Ovary (tissue), 9 donors: ENCODE measurements around the gene RSPH3. TPM values are rescaled to one million over a fixed set of nuclear protein-coding genes. Genes with fewer than 3 reads are reported as not detected.

Source experiments
- DNase-seq, 5 donors: peaks; one replicate each; pipeline ENCODE4 v3.0.0-alpha.2; 2019 to 2020
- H3K27ac ChIP-seq, 2 donors: fragments of 200-600 bp; one replicate each; pipeline versions ENCODE4 v1.5.1 to v1.8.0; 2019 to 2022
- H3K27me3 ChIP-seq: fragments of 200-600 bp; one replicate; pipeline ENCODE4 v1.8.0; 2022
- H3K36me3 ChIP-seq: fragments of 200-600 bp; sonication (generic); one replicate; pipeline ENCODE4 v1.5.1; 2019
- H3K4me1 ChIP-seq: one replicate; pipeline ENCODE4 v1.8.1; 2013; ENCODE audit warnings: mild to moderate bottlenecking, moderate library complexity; ENCODE audit not compliant: insufficient read depth
- H3K4me3 ChIP-seq: fragments of 200-600 bp; sonication (generic); one replicate; pipeline ENCODE4 v1.5.1; 2017
- H3K9me3 ChIP-seq, 2 donors: fragments of 200-600 bp in 1 of 2; sonication (generic) in 1 of 2; one replicate each; pipeline versions ENCODE4 v1.5.1 to v1.8.1; 2013 to 2019; ENCODE audit warnings: mild to moderate bottlenecking in 1 of 2, moderate library complexity in 1 of 2
- CTCF ChIP-seq, 3 donors: fragments of 450-650 bp in 2 of 3; fragments of 200-600 bp in 1 of 3; IDR thresholded peaks; one replicate each; pipeline versions ENCODE4 v1.5.1 to v1.8.0; 2016 to 2022; ENCODE audit warnings: antibody characterized with exemption in 3 of 3, mild to moderate bottlenecking in 1 of 3
- EP300 ChIP-seq: sonication (generic); formaldehyde crosslinking; IDR thresholded peaks from one replicate; pipeline ENCODE4 v1.6.1; 2017; ENCODE audit warnings: antibody characterized with exemption
- POLR2A ChIP-seq: fragments of 450-650 bp; IDR thresholded peaks from one replicate; pipeline ENCODE4 v1.6.1; 2017; ENCODE audit warnings: antibody characterized with exemption, mild to moderate bottlenecking, moderate library complexity
- WGBS, 3 donors: extraction: QIAGEN DNeasy Blood & Tissue Kit in 1 of 3; methylation state at CpG; one replicate each; pipeline versions ENCODE4 v1.1.5 to v1.1.7; 2013 to 2017; 5-methylcytosine and 5-hydroxymethylcytosine counted together
- intact Hi-C, 4 donors: fragments of 100-400 bp; cut with DNase I; formaldehyde crosslinking; loops; one replicate each; pipeline versions ENCODE4 v1.11.0 to v1.15.1; 2022 to 2023
- polyA plus RNA-seq, 2 donors: library from polyadenylated mRNA; stranded (reverse); fragments of 200-250 nt in 1 of 2; fragments of 350-450 nt in 1 of 2; fragmentation: Illumina TruSeq in 1 of 2; extraction: RNeasy Lipid Tissue Mini Kit (QIAGEN cat#74804) in 1 of 2; gene quantifications; one replicate each; pipeline ENCODE4 v1.2.3, GENCODE V29; 2013 to 2014
- total RNA-seq, 7 donors: library from RNA; depleted of rRNA in 2 of 7; stranded (reverse); fragments of >200 nt in 2 of 7; fragmentation: NEBNext Ultra II Directional in 3 of 7; extraction: Animal tissue kit (Norgen Biotek cat#: 25700) in 3 of 7; gene quantifications; one replicate each; pipeline versions ENCODE4 v1.1.0 to v1.2.4, GENCODE V29; 2016 to 2023
- donor health status: DM: no; HTN: no; CAD: no; lungs with moderate emphysema.
- donor health status: DM: no; HTN: no; CAD: no.
- donor health status: Bipolar disorder and iron deficiency.
- donor health status: DM: yes; HTN: yes; CAD: no.
- donor health status: DM: no; HTN: no; CAD: no.
- donor health status: DM: yes; HTN: yes; CAD: no.

Gene RSPH3
- total and polyA plus RNA-seq, 9 donors: 2.6 to 9.7 (median 7.6) TPM

DNA sequence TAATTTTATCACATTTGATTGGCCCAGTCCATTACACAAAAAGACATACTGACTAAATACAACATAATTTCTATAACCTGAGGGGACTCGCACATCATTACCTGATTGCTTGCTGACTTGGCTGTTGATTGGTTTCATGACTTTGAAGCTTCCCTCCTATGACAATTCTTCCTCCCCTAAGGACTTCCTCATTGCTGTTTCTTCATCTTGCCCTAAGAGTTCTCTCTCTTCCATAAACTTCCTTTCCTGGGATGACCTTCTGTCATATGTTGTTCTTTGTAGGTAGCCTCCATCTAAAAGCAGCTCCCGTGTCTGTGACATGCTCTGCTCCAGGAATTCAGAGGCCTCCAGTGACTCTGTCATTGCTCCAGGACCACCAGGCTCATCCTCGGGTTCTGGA lies 22.6 kb downstream of the RSPH3 start:
- DNase-seq: no peak
- intact Hi-C loops: loop anchor here in 2 of 4 donors (10.0 kb wide), 1 partner anchor 273 kb away; no protein-coding TSS in a partner anchor
- Histone ChIP-seq H3K9me3 (no peaks in the 10 kb centered on the region), H3K27me3 (no peaks in the 10 kb centered on the region), H3K27ac (no peak overlapping the region), H3K4me1 (no peaks in the 10 kb centered on the region), H3K36me3 (no peaks in the 10 kb centered on the region), H3K4me3 (no peak overlapping the region)
- no peak for TF ChIP-seq EP300
- no peak for TF ChIP-seq POLR2A
- TF ChIP-seq CTCF (IDR thresholded peaks at IDR 0.05): no peak
- 78 to 89% (median 87%) methylated on average over 3 of the region's 3 CpGs for WGBS, 3 donors

- DNase-seq: no peak
- H3K27ac ChIP-seq: no peak overlapping the region
- H3K27me3 ChIP-seq: no peaks in the 10 kb centered on the region
- H3K4me3 ChIP-seq: no peak overlapping the region
- H3K9me3 ChIP-seq: no peaks in the 10 kb centered on the region
- H3K4me1 ChIP-seq: no peaks in the 10 kb centered on the region
- intact Hi-C loops: loop anchor here (2.0 to 10.0 kb wide), 3 partner anchors 265 to 268 kb away; no protein-coding TSS in a partner anchor
- TF ChIP-seq POLR2A (no peak), CTCF (IDR thresholded peaks at IDR 0.05) (peak; percentile 22 to 56 (median 53))
- no peaks in the 10 kb centered on the region for H3K36me3 ChIP-seq
- WGBS, 3 donors: 28 to 35% (median 31%) methylated on average over 4 of the region's 4 CpGs
Measured at GRCh38 chr6:158972241-158973233, 27.5 kb downstream of the RSPH3 start.

- Histone ChIP-seq H3K4me1 (no peaks in the 10 kb centered on the region), H3K9me3 (no peaks in the 10 kb centered on the region), H3K4me3 (no peak overlapping the region), H3K27me3 (no peaks in the 10 kb centered on the region), H3K36me3 (no peaks in the 10 kb centered on the region), H3K27ac (no peak overlapping the region)
- 91 to 94% (median 92%) methylated on average over 6 of the region's 6 CpGs for WGBS, 3 donors
- intact Hi-C loops: loop anchor here in 3 of 4 donors (5.0 to 10.0 kb wide), 2 partner anchors 263 to 266 kb away; no protein-coding TSS in a partner anchor
- no peak for DNase-seq
- TF ChIP-seq POLR2A (no peak), CTCF (IDR thresholded peaks at IDR 0.05) (no peak), EP300 (no peak)
Measured at GRCh38 chr6:158970640-158971275, 29.2 kb downstream of the RSPH3 start.

DNA sequence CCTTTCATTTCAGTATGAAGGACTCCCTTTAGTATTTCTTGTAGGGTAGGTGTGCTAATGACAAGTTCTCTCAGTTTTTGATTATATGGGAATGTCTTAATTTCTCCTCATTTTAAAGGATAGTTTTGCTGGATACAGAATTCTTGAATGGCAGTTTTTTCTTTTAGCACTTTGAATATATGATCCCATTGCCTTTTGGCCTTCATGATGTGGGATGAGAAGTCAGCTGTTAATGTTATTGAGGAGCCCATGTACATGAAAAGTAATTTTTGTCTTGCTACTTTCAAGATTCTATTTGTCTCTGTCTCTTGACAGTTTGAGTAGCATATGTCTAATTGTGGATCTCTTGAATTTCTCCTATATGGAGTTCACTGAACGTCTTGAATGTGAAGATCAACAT lies 30.9 kb downstream of the RSPH3 start:
- 92 to 100% (median 95%) methylated on average over 1 of the region's 1 CpG for WGBS, 3 donors
- no peak overlapping the region for H3K4me3 ChIP-seq
- H3K27me3 ChIP-seq: no peaks in the 10 kb centered on the region
- H3K9me3 ChIP-seq: no peaks in the 10 kb centered on the region
- no peaks in the 10 kb centered on the region for H3K36me3 ChIP-seq
- no peaks in the 10 kb centered on the region for H3K4me1 ChIP-seq
- intact Hi-C loops: no loop called here
- no peak for DNase-seq
- TF ChIP-seq EP300: no peak
- no peak for TF ChIP-seq POLR2A
- no peak for TF ChIP-seq CTCF (IDR thresholded peaks at IDR 0.05)
- H3K27ac ChIP-seq: no peak overlapping the region
